Mesothelial cell of epicardium (in vitro differentiated cells): ENCODE results near the gene AP3B1. TPM values are rescaled to one million over a fixed set of nuclear protein-coding genes. Genes with fewer than 3 reads are reported as not detected.

Experiments used
- DNase-seq, 2 experiments: peaks; one replicate each; pipeline ENCODE4 v3.0.0; 2021; ENCODE audit warnings: low spot score in 2 of 2; ENCODE audit not compliant: unreplicated experiment in 2 of 2
- H3K27ac Mint-ChIP-seq: 2 replicates; pipeline ENCODE4 v1.8.0; 2021; ENCODE audit warnings: mixed read lengths
- H3K27me3 Mint-ChIP-seq: 2 replicates; pipeline ENCODE4 v1.8.0; 2021; ENCODE audit warnings: low read depth, mixed read lengths
- H3K36me3 Mint-ChIP-seq: 2 replicates; pipeline ENCODE4 v1.8.0; 2021; ENCODE audit warnings: mixed read lengths
- H3K4me1 Mint-ChIP-seq: 2 replicates; pipeline ENCODE4 v1.8.0; 2021; ENCODE audit warnings: mixed read lengths
- H3K4me3 Mint-ChIP-seq: 2 replicates; pipeline ENCODE4 v1.8.0; 2021; ENCODE audit warnings: mild to moderate bottlenecking, moderate library complexity, mixed read lengths
- H3K9me3 Mint-ChIP-seq: 2 replicates; pipeline ENCODE4 v1.8.0; 2021; ENCODE audit warnings: mixed read lengths
- total RNA-seq: library from RNA; stranded (reverse); gene quantifications from 3 replicates; pipeline ENCODE4 v1.2.1, GENCODE V29; 2021
- TF ChIP-seq, protein P1 (sequence below): fragments of 200-600 bp; sonication (generic); IDR thresholded peaks from one replicate; pipeline ENCODE4 v1.5.0; 2021; ENCODE audit warnings: antibody characterized with exemption; ENCODE audit not compliant: unreplicated experiment

The AP3B1 gene
- total RNA-seq, 1 donor from 2014 or later = 50.6 TPM

DNA sequence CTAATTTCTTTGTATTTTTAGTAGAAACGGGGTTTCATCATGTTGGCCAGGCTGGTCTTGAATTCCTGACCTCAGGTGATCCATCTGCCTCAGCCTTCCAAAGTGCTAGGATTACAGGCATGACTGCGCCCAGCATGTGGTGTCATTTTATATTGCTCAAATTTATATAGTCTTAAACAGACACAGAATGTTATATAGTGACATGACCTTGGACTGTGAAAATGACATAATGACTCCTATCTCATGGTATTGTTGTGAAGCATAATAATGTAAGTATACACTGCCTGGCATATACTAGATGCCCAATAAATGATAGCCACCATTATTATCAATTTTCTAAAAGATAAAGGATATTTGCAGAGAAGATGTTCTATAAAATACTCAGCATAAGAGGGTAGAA, 341.1 kb downstream of the AP3B1 start:
- DNase-seq = no peak
- H3K36me3 Mint-ChIP-seq = peaks cover 1% of the 10 kb centered on the region
- H3K4me3 Mint-ChIP-seq = no peak overlapping the region
- H3K27me3 Mint-ChIP-seq = peaks cover 85% of the 10 kb centered on the region
- H3K4me1 Mint-ChIP-seq = peaks cover 6% of the 10 kb centered on the region
- no peak overlapping the region for H3K27ac Mint-ChIP-seq
- H3K9me3 Mint-ChIP-seq = peaks cover 14% of the 10 kb centered on the region
- TF ChIP-seq, protein P1, sequence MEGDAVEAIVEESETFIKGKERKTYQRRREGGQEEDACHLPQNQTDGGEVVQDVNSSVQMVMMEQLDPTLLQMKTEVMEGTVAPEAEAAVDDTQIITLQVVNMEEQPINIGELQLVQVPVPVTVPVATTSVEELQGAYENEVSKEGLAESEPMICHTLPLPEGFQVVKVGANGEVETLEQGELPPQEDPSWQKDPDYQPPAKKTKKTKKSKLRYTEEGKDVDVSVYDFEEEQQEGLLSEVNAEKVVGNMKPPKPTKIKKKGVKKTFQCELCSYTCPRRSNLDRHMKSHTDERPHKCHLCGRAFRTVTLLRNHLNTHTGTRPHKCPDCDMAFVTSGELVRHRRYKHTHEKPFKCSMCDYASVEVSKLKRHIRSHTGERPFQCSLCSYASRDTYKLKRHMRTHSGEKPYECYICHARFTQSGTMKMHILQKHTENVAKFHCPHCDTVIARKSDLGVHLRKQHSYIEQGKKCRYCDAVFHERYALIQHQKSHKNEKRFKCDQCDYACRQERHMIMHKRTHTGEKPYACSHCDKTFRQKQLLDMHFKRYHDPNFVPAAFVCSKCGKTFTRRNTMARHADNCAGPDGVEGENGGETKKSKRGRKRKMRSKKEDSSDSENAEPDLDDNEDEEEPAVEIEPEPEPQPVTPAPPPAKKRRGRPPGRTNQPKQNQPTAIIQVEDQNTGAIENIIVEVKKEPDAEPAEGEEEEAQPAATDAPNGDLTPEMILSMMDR = no peak

DNA sequence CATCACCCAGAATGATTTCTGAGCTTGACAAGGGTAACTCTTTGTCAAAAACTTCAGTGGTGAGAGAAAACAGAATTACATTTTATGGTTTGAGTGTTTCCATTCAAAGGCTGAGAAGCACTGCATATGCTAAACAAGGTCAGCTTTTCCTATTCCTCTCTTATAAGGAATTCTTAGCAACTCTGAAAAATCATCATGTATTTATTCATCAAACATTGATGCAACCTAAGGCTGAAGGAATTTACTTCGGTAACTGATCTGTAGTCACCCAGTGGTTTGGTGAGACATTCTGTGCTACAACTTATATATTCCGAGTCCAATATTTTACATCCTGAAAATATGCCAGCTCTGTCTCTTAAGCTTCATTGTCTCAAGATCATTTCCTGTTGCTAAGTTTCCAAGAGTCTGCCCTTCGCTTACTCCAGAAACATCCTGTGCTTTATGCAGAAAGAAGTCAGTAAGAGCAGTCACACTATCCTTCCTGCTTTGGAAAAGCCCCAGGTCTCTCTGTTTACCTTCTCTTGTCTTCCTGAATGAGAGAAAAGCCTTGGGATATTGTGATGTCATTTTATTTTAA, 341.8 kb downstream of the AP3B1 start:
- peaks cover 14% of the 10 kb centered on the region for H3K9me3 Mint-ChIP-seq
- peaks cover 1% of the 10 kb centered on the region for H3K36me3 Mint-ChIP-seq
- H3K27ac Mint-ChIP-seq = no peak overlapping the region
- peaks cover 80% of the 10 kb centered on the region for H3K27me3 Mint-ChIP-seq
- no peak for DNase-seq
- H3K4me1 Mint-ChIP-seq = peaks cover under 1% of the 10 kb centered on the region
- TF ChIP-seq, protein P1 = no peak
- no peak overlapping the region for H3K4me3 Mint-ChIP-seq

Other genes with a start within 250 kb of the AP3B1 start
- gene SCAMP1, start 65.9 kb upstream of the AP3B1 start, total RNA-seq = 41.2 to 45.4 TPM (median 43.7 TPM) in 3 replicates